ENCODE results near the gene USP30.
"Not testable (repeated sequence)": the region's sequence is repeated elsewhere in the genome, so short reads cannot be mapped to it uniquely, and the experiment has no call there.

The USP30 gene

DNA sequence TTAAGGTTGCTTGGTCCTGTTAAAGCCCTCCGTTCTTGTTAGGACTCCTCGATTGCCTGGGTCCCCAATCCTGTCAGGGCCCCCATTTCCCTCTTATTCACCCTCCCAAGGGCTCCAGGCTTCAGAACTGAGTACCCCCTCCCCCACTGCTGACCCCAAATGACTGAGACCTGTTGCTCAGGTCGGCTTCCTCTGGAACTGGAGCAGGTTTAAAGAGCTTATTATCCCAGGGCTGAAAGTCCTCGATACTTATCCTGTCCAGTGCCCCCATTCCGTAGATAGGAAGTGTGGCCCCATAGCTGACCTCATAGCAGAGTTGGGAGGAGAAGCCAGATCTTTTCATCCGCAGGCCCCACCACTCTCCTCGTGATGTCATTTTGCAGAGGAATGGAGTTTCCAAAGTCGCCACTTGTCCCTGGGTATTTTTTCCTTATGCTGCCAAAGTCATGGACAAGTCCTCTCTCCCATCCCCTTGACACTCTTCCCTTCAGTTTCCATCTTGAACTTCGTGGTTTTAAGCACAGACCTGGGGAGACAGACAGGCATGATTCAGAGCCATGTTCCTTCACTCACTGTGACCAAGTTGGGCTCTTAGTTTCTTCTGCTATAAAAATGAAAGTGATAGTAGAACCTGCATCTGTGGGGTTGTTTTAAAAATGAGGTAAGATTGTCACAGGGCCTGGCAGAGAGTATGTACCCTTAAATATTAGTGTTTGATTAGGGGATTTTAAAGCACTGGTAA is 1.2 kb downstream of the USP30 start:
- no peak for DNase-seq (ENCODE audit: low read depth in 2 of 2)

DNA sequence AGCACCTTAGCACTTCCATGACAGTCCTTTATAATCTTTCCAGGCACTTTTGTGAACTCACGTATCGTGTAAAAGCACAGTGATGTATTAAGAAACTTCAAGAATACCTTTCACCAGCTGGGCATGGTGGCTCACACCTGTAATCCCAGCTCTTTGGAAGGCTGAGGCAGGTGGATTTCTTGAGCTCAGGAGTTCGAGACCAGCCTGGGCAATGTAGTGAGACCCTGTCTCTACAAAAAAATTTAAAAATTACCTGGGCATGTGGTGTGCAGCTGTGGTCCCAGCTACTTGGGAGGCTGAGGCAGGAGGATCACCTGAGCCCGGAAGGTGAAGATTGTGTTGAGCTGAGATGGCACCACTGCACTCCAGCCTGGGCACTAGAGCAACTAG is 1.7 kb downstream of the USP30 start:
- not testable (repeated sequence) for DNase-seq (ENCODE audit: low read depth in 2 of 2)

DNA sequence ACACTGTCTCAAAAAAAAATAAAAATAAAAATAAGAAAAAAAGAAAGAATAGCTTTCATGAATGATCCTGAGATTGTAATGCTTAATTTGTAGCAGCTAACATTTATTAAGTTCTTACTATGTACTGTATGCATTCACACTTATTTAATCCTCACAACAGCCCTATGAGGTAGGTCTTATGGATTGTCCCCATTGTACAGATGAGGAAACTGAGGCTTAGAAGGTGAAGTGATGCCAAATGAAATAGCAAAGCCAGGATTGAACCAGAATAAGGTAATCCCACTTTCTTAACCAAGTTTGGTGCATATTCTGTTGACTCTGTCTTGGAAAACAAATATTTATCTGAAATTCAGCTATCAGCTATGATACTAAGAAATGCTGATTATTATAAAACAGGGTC is 2.1 kb downstream of the USP30 start:
- DNase-seq (ENCODE audit: low read depth in 2 of 2) = no peak

DNA sequence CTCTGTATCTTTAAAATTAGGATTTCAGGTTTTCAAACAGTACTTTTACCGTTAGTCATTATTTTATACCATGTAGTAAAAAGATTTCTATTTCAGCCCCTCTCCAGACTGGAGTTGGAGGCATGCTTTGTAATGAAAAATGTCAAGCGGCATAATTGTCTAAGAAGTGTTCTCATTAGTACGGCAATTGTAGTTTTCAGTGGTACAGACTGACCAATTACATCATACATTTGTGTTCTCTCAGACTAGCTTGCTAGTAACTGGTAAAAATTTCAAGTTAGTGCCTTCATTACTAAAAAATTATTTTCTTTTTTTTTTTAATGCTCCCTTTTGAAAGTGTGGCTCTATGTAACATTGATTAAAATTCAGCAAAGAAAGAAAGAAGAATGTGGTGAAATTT is 4.5 kb downstream of the USP30 start:
- no peak for DNase-seq (ENCODE audit: low read depth in 2 of 2)

DNA sequence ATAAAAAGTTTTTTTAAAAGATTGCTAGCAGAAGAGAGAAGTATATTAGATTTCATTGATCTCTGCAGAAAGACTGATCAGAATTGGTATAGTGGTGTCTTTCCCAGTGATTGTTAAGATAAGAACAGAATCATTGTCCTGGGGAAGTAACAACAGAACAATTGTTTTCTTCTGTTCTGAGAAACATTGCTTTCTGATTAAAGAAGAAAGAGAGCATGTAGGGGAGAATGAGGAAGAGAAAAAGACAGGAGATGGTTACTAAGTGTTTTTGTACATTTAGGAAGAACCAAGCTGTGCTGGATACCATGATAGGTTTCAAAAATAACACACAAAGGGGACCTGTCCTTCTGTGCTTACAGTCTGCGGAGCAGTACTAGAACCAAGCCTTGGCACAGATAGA is 5.0 kb downstream of the USP30 start:
- no peak for DNase-seq (ENCODE audit: low read depth in 2 of 2)

DNA sequence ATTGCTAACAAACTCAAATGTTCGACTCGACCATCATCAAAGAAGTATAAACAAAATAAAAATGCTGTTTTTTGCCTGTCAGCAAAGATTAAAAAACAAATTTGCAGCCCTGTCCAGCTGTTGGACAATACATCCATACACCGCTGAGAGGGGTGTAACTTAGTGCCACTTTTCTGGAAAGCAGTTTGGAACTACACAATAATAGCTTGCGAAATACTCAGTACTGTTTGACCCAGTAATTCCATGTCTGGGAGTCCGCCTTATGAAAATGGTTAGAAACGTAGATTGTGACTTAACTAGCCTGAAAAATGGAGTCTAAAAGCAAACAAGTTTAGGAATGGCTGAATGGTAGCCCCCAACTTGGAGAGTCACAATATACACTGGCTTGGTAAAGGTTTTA is 6.4 kb downstream of the USP30 start:
- no peak for DNase-seq (ENCODE audit: low read depth in 2 of 2)

DNA sequence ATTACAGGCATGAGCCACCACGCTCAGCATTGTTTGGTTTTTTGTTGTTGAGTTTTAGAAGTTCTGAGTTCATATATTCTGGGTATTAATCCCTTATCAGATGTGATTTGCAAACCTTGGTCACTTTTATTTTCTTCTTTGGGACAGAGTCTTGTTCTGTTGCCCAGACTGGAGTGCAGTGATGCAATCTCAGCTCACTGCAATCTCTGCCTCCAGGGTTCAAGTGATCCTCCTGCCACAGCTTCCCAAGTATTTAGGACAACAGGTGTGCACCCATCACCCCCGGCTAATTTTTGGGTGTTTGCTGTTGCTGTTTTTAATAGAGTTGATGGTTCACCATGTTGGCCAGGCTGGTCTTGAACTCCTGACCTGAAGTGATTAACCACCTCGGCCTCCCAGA is 11.8 kb downstream of the USP30 start:
- no peak for DNase-seq (ENCODE audit: low read depth in 2 of 2)

DNA sequence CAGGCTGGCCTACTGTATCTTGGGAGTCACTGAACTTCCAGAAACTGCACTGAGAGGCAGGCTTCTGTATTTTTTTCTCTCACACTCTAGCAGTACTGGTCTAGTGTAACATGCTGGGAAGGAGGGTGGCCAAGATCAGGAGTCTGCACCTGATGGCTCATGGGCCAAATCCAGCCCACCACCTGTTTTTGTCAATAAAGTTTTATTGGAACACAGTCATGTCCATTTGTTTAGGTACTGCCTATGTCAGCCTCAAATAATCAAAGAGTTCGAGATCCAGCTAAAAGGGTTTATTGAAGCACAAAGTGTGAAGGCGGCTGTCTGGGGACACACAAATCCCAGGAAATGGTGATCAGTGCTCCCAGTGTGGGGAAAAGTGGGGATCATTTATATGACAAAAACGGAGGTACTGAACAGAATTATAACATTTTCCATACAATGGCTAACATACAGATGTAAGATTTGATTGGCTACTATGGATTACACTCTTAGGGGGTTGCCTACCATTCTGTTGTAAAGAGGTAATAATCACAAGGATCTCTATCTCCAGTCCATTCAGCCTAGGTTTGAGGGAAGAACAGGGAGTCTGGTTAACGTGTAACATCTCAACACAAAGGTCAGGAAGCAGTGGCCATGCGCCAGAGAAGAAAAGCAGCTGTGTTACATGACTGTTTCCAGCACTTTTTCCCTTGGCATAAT is 12.9 kb downstream of the USP30 start:
- DNase-seq (ENCODE audit: low read depth in 2 of 2) = no peak

DNA sequence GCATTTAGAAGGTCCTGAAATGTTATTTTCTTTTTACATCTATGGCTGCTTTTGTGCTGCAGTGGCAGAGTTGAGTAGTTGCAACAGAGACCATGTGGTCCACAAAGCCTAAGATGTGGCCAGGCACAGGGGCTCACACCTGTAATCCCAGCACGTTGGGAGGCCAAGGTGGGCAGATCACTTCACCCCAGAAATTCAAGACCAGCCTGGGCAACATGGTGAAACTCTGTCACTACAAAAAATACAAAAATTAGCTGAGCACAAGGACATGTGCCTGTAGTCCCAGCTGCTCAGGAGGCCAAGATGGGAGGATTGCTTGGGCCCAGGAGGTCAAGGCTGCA is 13.4 kb downstream of the USP30 start:
- no peak for DNase-seq (ENCODE audit: low read depth in 2 of 2)

DNA sequence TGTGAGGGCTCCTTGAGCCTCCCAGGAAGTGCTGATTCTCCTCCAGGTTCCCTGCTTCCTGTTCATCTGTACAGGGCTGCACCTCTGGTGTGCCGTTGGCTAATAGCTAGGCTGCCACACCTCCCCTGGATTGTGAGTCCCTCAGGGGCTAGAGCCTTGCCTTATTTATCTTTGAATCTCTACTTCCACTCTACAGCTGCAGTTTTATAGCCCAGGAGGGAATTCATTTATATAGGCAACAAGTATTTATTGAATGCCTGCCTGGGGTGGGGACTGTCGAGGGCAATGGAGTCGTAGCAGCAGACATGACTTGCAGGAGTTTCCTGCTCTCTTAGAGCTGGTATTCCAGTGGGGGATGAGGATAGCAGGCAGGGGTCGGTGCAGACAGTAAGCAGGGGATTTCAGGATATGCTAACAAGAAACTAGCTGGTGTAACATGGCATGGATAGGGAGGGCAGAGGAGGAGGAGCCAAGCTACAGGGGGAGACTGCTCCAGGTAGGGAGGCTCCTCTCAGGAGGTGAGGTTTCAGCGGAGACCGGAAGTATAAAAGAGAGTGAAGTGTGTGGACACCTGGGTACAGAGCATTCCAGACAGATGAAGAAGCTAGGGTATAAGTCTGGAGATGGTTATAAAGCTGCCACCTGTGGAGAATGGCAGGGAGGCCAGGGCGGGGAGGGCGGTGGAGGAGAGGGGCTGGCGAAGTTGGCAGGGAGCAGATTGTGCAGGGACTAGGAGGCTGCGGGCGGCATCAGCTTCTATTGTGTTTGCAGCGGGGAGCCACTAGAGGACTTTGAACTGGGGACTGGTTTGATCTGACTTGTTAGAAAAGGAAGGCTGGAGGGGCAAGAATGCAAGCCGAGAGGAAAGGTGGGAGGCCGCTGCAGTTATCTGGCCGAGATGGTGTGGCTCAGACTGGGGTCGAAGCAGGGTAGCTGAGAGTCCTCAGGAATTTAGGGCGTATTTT is 17.2 kb downstream of the USP30 start:
- no peak for DNase-seq (ENCODE audit: low read depth in 2 of 2)

DNA sequence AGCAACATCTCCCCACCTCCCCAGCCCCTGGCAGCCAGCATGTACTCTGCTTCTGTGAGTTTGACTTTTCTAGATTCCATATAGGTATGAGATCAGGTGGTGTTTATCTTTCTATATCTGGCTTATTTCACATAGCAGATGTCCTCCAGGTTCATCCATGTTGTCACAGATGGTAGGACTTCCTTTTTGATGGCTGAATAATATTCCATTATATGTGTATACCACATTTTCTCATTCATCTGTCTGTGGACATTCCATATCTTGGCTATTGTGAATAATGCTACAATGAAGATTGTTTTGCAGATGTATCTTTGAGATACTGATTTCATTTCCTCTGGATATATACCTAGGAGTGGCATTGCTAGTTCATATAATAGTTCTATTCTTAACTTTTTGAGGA is 22.5 kb downstream of the USP30 start:
- no peak for DNase-seq (ENCODE audit: low read depth in 2 of 2)

DNA sequence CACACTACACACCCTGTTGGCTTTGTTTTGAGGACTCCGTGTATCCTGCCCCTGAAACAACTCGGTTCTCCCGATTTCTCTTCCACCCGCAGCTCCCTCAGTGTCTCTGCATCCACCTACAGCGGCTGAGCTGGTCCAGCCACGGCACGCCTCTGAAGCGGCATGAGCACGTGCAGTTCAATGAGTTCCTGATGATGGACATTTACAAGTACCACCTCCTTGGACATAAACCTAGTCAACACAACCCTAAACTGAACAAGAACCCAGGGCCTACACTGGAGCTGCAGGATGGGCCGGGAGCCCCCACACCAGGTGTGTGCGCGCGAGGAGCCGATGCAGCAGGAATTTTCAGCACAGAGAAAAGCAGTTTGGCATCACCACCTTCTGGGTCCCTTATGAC is 30.4 kb downstream of the USP30 start:
- no peak for DNase-seq (ENCODE audit: low read depth in 2 of 2)

DNA sequence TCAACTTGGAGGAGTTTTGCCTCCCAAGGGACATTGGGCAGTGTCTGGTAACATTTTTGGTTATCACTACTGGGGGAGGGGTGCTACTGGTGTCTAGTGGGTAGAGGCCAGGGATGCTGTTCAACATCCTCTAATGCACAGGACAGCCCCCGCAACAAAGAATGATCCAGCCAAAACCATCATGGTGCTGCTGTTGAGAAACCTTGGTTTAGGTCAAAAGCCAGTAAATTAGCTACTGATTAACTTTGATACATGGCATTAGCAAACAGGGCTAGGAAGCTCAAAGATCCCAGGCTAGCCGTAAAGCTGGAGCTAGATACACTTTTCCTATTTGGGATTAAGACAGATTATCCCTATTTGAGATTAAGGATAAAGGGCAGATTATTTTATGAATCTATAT is 32.0 kb downstream of the USP30 start:
- no peak for DNase-seq (ENCODE audit: low read depth in 2 of 2)

DNA sequence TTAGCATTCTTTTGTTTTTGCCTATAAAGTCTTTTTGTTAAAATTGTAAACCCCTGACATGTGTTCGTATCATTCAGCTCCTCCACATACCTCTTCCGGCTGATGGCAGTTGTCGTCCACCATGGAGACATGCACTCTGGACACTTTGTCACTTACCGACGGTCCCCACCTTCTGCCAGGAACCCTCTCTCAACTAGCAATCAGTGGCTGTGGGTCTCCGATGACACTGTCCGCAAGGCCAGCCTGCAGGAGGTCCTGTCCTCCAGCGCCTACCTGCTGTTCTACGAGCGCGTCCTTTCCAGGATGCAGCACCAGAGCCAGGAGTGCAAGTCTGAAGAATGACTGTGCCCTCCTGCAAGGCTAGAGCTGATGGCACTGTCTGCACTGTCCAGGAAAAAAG is 33.2 kb downstream of the USP30 start:
- DNase-seq (ENCODE audit: low read depth in 2 of 2) = no peak

DNA sequence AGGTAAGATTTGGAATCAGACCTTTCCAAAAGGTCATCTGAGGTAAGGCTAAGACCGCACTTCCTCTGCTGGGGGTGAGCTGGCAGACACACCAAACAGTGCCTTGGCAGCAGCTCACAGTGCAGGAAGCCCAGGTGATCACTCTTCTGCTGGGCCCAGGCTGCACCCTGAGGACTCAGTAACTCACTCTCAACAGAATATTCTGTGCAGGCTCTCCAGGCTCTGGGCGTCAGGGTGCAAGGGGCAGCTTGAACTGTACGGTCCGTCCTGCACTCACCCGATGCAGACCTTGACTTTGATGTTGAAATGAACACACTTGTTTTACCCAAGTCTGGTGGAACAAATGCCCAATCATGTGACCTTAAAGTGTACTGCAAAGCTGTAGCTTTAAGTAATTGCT is 34.9 kb downstream of the USP30 start:
- DNase-seq (ENCODE audit: low read depth in 2 of 2) = no peak

DNA sequence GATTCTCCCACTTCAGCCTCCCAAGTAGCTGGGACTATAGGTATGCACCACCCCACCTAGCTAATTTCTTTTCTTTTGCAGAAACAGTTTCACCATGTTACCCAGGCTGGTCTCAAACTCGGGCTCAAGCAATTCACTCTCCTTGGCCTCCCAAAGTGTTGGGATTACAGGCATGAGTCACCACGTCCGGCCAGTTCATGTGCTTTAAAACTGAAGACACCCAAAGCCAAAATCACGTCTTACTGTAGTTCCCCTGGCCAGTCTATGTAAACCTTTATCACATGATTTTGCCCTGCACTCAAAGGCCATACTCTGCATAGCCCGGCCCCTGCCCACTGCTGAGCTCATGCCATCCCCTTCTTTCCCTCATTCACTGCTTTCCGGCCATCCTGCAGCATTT is 36.4 kb downstream of the USP30 start:
- no peak for DNase-seq (ENCODE audit: low read depth in 2 of 2)

DNA sequence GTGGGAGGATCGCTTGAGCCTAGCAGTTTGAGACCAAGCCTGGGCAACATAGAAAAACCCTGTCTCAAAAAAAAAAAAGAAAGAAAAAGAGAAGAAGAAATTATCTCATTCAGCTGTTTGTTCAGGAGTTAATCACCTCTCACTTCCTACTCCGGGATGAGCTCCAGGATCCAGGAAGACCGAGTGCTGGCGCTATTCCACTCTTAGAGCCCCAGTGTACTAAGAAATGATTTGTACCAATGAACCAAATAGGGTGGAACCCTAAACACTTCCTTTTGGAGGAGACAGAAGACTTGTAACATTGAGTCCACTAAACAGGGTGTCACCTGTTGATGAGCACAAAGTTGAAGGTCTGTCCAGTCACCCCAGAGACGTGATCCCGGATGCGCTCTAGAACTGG is 37.3 kb downstream of the USP30 start:
- DNase-seq (ENCODE audit: low read depth in 2 of 2) = no peak

DNA sequence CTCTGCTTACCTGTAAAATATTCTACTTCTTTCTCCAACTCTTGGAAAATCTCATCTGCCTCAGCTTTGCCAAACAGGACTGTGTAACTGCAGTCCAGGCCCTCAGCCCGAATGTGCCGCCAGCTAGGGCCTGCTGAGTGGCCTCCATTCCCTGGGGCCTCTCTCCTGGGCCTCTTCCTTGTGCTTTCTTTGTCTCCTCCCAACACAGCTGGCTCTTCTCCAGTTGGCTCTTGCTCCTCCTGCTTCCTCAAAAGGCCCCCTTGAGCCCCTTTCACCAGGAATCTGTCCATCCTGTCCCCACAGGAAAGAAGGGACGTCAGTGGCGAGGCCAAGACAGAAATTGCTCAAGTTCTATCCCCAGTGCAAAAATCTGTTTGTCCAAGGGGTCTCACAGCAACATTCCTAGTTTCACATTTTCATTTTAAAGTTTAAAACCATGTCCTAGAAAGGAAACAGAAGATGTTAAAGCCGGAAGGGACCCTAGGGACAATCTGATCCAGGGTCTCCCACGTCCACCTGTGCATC is 40.2 kb downstream of the USP30 start:
- DNase-seq (ENCODE audit: low read depth in 2 of 2) = no peak

DNA sequence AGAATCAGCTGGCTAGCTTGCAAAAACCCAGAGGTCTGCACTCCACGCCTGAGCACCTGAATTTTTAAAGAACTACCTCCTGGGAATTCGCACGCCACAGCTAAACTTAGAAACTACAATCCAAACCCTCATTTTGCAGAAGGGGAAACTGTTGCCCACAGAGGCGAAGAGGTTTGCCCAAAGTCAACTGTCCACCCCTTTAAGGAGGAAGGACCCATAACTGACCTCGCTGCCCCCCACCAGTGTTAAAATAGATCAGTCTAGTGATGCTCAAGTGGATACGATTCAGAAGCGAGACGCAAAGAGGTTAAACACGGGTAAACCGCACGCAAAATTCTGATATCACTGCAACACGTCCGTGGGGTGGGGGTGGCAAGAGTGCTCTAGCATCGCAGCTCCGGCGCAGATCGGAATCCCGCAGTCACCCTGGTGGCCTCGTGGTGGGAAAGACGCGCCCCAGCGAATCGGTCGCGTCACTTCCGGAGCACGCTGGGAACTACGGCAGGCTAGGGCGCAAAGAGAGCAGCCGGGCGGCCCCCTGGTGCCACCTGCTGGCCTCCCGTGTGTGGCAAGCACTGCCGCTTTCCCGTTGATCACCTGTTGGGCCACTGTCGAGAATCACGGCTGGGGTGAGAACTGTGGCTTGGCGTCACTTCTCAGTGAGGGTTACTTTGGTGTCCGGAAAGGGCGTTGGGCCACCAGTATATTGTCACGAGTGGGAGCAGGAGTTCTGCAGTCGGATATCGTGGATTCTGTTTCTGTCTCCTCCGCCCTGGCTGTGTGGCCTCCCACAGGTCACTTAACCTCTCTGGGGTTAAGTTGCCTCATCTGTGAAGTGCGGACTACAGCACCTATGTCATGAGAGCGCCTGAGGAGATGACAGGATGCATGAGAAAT is 40.9 kb downstream of the USP30 start, which contains the start of gene ALKBH2:
Gene ALKBH2 (minus strand): TSS at position 451 of the 897 bp plus-strand sequence. CDS start 686 bp downstream, outside the sequence.
- peak; percentile 91 to 95 for DNase-seq (ENCODE audit: low read depth in 2 of 2)

DNA sequence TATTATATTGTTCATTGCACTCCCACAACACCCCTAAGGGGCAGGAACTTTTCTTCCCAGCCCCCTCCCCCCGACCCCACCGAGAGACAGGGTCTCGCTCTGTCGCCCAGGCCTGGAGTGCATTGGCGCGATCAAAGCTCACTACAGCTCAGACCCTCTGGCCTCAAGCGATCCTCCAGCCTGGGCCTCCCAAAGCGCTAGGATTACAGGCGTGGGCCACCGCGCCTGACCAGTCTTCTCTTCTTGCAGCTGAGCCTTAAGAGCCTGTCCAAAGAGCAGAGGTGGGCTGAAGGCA is 44.7 kb downstream of the USP30 start:
- DNase-seq (ENCODE audit: low read depth in 2 of 2) = no peak

DNA sequence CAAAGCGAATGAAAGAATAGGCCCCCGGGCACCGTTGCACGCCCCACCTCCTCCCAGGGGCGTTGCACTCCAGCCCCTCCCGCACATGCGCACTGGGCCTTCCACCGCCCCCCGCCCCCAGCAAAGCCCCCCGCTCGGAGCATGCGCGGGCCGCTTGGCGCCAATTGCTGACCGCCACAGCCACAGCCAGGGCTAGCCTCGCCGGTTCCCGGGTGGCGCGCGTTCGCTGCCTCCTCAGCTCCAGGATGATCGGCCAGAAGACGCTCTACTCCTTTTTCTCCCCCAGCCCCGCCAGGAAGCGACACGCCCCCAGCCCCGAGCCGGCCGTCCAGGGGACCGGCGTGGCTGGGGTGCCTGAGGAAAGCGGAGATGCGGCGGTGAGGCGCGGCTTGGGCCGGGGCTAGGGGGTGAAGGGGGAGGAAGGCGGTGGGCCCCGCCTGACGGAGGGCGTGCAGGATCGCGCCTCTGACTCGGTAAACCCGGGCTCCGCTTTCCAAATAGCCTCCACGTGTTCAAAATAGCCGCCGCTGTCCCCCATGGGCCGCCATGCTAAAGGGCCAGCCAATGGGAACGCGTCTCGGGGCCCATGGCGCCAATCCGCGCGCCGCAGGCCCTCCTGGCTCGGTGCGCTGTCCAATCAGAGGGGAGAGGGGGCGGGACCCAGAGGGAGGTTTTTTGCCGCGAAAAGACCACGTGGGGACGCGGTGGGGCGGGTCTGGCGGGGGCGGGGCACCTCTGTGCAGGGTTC is 45.2 kb downstream of the USP30 start, which contains the start of gene UNG:
Gene UNG (plus strand): TSS at position 163 of the 748 bp plus-strand sequence. CDS start 83 bp downstream, at position 246.
- peak; percentile 90 to 96 for DNase-seq (ENCODE audit: low read depth in 2 of 2)
